Medulla oblongata (tissue), 1 donor: ENCODE results near the gene NAT8L.
A peak's percentile ranks its signal among the peaks of the same experiment; 100 is the strongest.

Source experiments
- DNase-seq: peaks from one replicate; pipeline ENCODE4 v3.0.0-alpha.2; 2015; ENCODE audit errors: extremely low spot score

NAT8L gene

DNA sequence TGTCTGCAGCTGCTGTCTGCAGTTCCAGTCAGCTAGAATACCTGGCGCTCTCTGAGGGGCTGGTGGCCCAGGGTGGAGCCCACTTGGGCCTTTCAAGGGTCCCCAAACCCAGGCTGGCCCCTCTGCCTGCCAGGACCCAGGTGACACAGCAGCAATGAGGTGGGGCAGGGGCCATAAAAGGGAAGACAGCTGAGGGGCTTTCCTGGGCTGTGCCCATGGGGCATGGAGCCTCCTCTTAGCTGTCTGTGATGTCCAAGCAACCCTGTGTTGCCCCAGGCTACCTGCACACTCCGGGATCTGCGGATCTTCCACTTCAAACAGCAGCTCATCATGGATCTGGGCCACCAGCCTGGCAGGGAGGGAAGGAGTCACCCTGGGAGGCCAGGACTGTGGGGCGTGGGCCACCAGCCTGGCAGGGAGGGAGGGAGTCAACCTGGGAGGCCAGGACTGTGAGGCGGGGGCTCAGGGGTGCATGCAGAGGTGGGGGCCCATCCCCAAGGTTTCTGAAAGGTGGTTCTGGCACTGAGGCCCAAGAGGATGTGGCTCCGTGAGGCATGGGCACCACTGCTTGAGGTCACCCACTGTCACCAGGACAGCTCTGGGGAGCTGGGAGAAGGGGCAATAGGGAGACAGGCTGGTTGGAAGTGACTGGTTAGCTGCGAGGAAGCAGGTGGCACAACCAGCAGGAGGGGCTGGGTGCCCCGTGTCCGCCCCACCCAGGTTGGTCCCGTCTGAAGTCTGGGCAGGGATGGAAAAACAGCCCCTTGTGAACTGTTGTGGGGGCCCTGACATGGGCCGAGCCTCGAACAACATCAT lies 16.3 kb downstream of the NAT8L start:
- DNase-seq: no peak

DNA sequence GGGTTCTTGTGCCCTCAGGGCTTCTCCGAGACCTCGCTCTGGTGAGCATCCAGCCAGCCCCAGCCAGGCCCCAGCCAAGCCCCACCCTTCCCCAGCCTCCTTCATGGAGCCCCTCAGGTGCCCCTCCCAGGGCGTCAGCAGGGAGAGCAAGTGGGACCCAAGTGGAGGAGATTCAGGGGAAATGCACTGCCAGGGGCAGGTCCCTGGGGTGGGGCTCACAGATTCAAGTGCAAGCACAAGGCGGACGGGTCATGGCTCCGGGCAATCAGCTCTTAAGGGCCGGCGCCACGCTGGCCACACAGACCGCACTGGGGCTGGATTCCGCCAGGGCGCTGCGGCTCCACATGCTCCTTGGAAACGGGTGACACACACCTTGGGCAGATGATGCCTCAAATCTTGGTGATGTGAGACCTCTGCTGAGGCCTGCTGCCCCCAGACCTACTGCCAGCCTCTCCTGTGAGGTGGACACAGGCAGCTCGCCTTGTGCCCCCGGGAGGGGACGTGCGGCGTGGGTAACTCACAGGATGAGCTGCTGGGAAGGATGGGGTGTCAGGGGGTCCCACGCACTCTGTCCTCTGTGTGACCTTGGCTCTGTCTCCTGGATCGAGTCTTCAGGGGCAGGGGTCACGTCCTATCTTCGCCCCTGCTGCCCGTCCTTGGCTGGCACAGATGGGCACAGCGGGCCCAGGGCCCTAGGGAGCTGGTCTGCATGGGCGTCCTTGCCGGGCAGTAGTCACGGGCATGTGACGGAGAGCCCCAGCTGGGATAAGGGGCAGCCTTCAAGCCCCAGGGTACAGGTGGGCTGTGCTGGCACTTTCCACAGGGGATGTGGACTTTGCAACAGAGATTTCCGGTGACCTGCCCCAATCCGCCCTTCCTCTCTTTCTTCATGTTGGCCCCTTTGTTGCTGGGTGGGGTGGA lies 17.1 kb downstream of the NAT8L start:
- no peak for DNase-seq

DNA sequence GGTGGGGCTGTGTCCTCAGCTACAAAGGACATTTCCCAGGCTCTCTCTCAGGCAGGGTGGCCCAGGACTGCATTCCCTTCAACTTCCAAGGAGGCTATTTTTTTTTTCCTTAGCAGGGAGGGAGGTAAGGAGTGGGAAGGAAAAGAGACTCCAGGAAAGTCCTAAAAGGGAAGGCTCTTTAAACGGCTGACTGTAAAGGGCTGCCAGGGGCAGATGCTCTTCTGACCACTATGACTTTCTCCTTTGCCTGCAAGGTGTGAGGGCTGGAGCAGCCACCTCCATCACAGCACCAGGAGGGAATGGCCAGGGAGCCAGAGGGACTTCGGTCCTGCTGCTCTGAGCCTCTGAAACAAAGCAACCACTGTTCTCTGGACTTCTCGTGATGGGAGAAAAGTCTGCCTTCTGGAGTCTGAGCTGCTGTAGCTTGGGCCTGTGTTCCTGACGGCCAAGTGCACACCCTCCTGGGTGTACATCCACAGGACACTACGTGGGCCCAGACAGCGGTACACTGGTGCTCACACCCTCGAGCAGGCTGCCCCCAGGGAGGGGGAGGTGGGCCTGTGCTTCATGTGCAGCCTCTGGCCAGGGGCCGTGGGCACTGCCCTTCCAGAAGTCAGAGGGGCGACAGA lies 17.9 kb downstream of the NAT8L start:
- DNase-seq: no peak

DNA sequence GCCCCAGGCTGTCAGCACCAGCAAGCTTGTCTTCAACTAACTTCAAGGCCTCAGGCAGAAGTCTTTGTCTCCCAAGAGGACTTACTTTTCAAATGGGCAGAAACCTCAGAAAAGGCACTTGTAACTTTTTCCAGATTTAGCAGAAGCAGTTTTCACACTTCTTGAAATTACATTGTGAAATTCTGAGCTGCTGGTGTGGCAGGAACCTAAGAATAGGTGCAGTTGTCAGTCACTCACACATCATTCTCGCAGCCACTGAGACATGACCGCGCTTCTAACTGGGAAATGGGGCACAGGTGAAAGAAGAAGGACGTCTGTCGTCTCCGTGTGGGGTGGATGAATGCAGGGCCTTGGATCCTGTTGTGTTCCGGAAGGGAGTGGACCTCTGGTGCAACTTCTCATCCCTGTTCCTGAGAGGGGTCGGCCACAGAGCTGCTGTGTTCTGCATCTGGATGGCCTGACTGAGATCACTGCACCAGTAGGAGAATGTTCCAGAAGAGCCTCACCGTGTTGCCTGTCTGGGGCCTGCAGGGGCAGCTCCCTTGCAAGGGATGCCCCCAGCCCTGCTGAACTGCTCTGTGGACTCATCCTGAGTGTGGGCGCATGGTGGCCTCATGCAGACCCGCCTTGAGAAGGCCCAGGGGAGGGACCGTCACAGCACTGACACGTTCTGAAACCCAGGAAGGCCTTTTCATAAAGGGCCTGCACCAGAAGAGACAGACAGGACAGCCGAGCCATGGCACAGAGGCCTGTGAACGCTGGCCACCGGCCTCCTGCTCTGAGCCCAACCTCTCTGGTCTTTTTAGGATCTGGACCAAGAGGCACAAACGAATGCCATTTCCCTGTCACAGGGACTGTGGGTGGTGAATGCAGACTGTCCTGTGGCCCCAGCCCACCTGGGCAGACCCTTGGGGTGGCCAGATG lies 18.7 kb downstream of the NAT8L start:
- no peak for DNase-seq

DNA sequence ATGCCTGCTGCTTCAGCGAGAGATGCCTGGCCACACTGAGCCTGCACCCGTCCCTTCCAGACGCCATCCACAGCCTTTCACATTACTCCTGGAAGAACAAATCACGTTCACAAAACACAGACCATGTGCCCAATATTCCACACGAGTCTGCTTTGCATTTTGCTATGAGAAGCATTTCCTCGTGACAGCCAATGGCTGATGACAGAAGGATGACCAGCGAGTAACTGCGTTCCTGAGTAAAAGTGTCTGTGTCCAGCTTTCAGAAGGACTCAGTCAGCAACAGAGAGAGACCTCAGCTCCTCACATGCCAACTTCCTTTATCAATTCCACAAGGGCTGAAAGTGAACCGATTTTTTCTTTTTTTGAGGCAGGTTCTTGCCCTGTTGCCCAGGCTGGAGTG lies 19.5 kb downstream of the NAT8L start:
- no peak for DNase-seq

DNA sequence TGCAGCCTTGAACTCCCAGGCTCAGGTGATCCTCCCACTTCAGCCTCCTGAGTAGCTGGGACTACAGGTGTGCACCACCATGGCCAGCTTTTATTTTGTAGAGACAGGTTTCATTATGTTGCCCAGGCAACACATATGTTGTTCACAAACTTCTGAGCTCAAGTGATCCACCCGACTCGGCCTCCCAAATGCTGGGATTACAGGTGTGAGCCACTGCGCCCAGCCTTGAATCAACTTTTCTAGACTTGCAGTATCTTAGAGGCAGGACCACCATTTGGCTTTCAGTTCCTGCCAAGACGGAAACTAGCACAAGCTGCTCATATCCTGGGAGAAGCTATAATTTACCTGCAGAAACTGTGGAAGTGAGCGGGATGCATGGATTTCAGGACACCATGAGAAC lies 19.9 kb downstream of the NAT8L start:
- no peak for DNase-seq

DNA sequence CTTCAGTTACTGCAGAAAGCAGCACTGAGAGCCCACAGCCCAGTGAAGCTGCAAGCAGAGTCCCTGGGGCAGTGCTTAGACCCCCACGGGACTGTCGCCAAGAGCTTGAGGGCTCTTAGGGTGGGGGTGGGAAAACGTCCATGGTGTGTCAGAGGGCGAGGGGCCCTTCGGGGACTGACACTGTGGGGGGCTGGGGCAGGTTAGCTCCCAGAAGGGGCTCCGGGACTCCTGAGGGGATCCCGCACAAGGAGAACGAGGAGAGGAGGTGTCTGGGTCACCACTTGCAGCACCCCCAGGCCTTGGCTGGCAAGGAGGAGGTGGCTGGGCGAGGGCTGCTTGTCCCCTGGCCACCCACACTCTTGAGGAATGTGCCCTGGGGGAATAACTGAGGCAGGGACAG lies 20.8 kb downstream of the NAT8L start:
- DNase-seq: no peak

DNA sequence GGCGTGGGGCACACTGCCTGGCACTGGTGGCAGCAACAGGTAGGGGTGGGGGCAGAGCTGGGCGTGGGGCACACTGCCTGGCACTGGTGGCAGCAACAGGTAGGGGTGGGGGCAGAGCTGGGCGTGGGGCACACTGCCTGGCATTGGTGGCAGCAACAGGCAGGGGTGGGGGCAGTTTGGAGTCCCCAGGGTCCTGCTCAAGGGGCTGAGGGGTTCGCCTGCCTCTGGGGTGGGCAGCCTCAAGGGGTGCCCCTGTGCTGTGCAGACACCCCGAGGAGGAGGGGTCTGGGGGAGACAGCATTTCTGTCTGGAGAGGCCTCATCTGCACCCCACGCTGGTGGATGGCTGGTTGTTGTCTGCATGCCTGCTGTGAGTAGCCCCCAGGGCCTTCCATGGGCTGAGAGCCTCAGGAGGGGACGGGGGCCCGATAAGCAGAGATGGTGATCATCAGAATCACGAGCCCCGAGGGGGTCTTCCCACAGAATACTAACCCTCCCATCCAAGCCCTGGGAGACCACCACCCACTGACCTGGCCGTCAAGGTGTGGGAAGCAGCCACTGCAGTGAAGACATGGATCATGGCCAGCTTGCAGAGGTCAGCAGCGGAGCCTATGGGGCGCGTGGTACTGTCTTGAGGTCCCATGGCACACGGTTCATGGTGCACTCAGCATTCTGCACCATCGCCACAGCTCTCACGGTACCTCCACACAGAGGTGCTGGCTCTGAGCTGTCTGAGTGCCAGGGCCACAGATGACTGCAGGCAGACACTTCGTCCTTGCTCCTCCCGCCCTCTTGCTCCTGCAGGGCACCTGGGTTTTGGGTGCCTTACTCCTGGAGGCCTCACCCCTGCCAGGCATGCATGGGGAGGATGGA lies 21.5 kb downstream of the NAT8L start:
- no peak for DNase-seq

DNA sequence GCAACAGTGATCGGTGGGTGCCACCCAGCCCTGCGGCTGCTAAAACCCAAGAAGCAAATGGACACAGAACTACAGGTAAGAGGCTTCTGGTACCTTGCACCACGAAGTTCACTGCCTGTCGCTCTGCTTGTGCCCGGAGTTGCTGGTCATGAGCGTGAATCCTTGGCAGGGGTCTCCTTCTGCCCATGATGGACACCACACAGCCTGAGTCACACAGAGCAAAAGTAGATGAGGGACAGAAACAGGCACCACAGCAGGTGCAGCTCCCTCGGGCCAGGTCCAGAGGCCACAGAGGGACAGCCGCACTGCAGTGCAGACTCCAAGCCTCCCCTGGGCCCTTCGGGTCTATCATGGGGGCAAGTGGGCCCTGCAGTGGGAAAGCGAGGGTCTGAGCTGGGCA lies 22.4 kb downstream of the NAT8L start:
- DNase-seq: no peak

DNA sequence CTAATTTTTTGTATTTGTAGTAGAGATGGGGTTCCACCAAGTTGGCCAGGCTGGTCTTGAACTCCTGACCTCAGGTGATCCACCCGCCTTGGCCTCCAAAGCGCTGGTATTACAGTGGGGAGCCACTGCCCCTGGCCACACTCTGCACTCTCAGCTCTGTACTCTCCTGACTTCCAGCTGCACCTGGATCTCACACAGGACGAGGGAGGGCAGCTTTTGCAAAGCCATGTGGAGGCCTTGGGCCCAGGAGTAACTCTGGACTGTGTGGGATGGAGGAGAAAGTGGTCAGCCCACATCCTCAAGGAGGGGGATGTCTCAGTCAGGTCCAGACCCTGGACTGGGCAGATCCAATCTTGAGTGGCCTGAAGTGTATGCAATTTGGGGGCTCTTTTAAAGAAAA lies 23.0 kb downstream of the NAT8L start:
- no peak for DNase-seq

DNA sequence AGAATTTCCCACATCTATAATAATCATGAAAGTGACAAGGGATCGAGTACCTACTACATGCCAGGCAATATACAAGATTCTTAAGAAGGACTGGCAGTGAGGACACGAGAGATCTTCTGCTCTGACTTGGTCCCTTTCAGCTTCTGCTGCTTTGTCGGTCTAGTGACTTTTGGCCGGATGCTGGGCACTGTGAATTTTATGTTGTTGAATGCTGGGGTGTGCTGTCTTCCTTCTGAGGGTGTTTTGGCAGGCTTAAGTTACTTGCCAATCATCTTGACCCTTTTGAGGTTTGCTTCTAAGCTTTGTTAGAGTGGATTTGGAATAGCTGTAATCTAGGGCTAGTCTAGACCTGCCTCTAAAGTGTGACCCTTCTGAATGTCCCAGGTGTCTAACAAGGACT lies 23.5 kb downstream of the NAT8L start:
- DNase-seq: no peak

DNA sequence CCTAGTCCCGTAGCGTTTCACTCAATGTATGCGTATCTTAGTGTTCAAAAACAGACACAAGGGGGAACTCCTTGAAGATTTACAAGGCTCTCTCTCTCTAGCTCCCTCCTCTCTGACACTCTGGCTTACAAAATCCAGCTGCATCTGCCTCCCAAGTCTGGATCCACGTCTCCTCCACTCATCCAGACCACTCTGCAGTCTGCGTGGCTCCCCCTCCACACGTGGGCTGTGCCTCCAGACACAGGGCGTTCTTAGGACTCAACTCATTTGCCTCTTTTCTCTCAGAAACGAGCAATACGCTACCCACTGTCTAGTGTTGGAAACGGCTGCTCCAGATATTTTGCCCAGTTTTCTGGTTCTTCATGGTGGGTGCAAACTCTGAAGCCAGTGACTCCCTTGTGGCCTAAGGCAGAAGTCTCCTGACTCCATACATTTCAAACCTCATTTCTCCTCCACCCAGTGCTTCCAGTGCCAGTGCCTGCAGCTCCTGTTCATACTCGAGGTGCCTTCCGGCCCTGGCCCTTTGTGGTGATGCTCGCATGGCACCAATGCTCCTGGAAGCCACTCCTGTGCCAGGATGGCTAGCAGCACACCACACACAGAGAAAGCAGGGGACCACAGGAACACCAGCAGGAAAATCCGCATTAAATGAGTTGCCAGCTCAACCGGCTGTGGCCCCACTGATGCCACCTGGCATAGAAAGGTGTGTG lies 24.1 kb downstream of the NAT8L start:
- DNase-seq: no peak

DNA sequence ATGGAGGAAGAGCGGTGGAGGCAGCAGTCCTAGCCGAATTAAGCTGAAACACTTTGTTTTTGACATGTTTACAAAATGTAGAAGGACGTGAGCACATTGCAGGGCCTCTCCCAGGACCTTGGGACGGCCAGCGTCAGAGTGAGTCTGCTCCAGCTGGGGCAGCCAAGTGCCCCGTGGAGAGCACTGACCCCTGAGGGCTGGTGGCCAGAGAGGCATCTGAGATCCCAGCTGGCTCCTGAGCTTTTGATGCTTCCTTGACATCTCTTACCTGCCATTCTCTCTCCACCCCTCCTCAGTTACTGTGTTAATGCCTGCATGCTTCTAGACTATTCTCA lies 24.7 kb downstream of the NAT8L start:
- no peak for DNase-seq

DNA sequence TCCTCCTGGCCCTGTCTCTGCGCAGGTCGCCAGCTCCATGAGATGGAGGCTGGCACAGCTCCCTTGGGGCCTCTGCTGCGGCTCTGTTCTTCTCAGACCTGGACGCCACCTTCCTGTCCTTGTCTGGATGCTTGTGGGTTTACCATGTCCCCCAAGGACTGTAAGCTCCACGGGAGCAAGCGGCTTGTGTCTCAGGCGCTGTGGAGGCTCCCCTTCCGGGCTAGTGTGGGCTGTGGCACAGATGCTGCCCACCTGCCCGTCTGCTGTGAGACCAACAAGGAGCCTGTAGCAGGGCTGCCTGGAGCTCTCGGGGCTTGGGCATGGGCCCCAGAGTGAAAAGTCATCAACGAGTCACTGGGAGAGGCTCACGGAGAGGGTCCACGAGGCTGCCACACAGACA lies 25.2 kb downstream of the NAT8L start:
- DNase-seq: no peak

DNA sequence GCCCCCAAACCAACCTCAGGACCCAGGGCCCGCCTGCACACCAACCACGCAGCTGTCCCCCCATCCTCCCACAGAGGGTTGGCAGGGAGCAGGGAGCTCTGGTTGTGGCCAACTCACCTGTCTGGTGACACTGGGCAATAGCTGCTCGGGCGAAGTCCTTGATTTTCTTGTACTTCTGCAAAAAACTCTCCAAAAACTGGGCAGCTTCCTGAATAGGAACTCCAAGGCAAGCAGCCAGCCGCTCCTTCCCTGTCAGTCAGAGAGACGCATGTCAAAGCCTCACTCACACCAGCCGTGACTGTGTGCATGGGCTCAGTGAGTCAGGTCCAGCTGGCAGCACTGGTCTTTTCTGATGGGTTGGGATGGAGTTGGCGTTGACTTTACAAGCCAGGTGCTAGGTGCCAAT lies 26.4 kb downstream of the NAT8L start:
- DNase-seq: no peak

DNA sequence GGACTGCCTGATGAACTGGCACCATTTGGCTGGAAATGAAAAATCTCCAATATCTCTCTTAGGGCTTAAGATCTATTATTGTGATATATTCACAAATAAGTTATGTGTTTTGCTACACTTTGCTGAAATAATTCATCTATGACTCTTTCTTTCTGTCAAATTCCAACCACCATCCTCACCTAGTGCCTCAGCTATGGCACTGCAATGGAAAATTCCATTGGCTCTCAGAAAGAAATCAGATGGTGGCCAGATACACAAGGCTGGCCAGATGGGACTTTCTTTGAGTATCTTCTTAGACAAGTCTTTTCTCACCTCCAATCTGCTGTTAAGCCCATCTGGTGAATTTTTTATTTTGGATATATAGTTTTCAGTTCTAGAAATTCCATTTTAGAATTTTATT lies 28.0 kb downstream of the NAT8L start:
- DNase-seq: no peak

DNA sequence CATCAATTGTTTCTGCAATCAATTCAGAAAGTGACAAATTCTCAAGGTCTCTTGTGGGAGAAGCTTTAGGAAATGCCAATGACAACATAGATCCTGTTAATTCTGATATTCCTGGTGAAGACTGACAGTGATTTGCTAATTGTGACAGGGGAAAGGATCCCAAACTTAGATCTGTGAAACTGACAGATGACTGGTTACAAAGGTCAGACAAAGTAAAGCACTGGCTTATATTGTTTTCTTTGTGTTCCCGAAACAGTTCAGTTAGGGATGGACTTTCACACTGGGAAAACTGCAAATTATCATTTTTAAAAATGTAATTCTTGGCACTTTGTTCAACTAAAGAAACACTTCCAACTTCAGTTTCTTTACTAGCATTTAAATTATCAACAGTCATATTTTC lies 30.1 kb downstream of the NAT8L start:
- no peak for DNase-seq

DNA sequence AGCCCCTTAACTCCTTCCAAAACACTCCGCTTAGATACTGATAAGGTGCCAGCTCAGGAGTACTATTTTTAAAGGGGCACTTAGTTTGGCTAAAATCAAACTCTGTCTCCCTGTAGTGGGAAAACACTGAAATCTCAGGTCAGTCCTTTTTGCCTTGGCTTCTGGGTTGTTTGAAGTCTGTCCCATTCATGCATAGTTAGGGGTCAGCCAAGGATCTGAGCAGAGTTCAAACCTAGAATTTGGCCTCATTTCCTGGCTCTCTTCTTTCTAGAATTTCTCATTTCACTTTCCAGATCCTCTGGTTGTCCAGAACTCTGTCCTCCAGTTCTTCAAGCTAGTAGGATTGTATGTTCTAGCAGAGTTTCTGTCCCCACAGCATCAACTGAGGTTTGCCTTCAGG lies 31.5 kb downstream of the NAT8L start:
- DNase-seq: no peak

DNA sequence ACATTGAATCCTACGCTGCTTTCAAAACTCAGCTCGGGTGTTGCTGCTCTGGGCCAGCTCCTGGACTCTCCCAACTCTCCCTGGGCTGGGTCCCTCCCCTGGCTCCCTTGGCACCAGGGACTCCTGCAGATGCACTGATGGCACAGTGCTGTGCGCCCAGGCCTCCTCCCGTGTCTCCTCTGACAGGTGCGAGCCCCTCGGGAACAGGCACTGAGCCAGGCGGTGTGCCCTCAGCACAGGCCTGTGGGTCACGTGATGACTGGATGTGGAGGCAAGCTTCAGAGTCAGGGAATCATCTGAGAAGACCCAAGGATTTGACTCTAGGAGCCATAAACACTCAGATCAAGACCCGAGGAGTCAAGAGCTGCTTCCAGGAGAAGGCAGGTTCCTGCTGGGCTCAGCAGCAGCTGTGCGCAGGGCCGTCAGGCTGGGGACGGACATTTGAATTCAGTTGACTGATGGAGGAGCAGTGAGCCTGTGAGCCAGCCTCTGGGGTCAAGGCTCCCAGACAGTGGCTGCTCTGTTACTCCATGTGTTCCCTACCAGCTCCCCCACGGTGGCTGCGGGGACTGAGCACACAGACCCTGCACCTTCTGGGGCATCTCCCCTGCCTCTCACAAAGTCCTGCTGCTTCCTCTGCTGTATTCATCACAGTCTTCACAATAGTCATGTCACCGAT lies 33.0 kb downstream of the NAT8L start:
- DNase-seq: peak; percentile 21
